ENCODE results near the gene FSTL5.

FSTL5 gene

DNA sequence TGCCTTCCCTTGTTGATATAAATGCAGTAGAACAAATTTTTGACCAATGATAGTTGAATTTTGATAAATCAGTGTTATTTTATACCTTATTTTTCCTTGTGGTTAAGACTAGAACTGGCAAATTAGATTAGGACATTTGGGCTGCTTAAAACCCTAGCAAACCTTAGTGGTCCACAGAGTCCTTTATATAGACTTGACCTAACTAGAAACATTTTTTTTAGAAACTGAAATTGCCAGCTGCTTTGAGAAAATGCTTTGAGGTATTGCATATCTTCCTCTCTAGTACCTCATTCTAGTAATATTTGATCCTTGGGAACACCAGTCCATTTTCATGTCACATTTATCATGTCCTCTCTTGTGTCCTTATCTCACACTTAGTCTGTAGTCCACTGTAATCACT, 580.3 kb downstream of the FSTL5 start:
- H3K4me1 ChIP-seq (ENCODE audit: control insufficient read depth, insufficient read depth, low read length), result no peaks in the 10 kb centered on the region
- H3K36me3 ChIP-seq (ENCODE audit: control insufficient read depth in 2 of 2, insufficient read depth in 2 of 2, low read length in 2 of 2), result no peaks in the 10 kb centered on the region
- H3K27ac ChIP-seq (ENCODE audit: low read length), result no peak overlapping the region
- no peak overlapping the region for H3K4me3 ChIP-seq (ENCODE audit: low read length in 2 of 2)
- no peaks in the 10 kb centered on the region for H3K27me3 ChIP-seq (ENCODE audit: control insufficient read depth in 1 of 2, insufficient read depth in 2 of 2, low read length in 2 of 2)
- H3K9me3 ChIP-seq (ENCODE audit: control insufficient read depth in 2 of 2, low read length in 2 of 2), result no peaks in the 10 kb centered on the region
- no peak overlapping the region for H3K9ac ChIP-seq (ENCODE audit: low read length in 2 of 2)

DNA sequence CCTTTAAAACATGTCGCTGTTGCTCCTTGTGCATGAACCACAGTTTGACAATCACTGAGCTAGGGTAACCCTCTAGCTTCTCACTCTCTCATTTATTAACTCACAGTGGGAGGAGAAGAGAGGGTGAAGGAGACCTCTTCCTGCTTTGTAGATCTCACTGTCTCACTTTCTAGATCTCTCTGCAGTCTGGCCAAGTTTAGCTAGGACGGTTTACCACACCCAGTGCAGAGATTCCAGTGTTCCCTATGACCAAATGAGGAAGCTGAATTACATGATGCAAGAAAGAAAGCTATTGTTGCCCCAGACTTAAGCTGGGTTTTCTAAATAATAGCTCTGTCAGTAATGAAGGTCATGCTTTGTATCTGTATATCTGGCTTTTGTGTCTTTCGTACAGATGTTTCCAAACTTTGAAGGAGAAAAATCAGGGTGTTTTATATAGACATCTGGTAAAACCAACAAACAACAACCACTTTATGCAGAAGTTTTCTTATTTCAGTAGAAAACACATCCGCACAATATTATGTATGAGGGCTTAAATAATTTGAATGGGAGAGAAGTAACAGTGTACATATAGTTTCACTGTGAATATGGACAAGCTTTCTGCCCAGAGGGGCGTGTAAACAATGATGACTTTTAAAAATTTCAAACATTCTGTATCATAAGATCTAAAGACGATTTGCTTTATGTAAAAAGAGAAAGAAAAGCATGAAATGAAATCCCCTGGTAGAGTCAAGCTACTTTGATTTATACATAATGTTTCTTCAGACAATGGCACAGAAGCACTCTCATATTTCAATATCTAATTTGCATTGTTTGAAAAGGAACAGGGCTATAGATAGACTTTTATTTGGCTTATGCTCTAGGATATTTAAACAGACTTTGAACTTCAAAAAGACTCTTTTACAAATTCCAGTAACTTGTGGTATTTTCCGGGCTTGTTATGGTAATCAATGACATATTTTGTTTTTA, 582.3 kb downstream of the FSTL5 start:
- no peak overlapping the region for H3K27ac ChIP-seq (ENCODE audit: low read length)
- H3K9me3 ChIP-seq (ENCODE audit: control insufficient read depth in 2 of 2, low read length in 2 of 2), result no peaks in the 10 kb centered on the region

GRCh38 chr4:161577579-161578301, 586.1 kb downstream of the FSTL5 start:
- H3K36me3 ChIP-seq (ENCODE audit: control insufficient read depth in 2 of 2, insufficient read depth in 2 of 2, low read length in 2 of 2), result no peaks in the 10 kb centered on the region
- no peak overlapping the region for H3K27ac ChIP-seq (ENCODE audit: low read length)
- no peak overlapping the region for H3K9ac ChIP-seq (ENCODE audit: low read length in 2 of 2)
- H3K9me3 ChIP-seq (ENCODE audit: control insufficient read depth in 2 of 2, low read length in 2 of 2), result no peaks in the 10 kb centered on the region
- no peak overlapping the region for H3K4me3 ChIP-seq (ENCODE audit: low read length in 2 of 2)
- no peaks in the 10 kb centered on the region for H3K27me3 ChIP-seq (ENCODE audit: control insufficient read depth in 1 of 2, insufficient read depth in 2 of 2, low read length in 2 of 2)
- no peaks in the 10 kb centered on the region for H3K4me1 ChIP-seq (ENCODE audit: control insufficient read depth, insufficient read depth, low read length)

More for the DNA sequence above, 582.3 kb downstream of the FSTL5 start:
- H3K4me3 ChIP-seq (ENCODE audit: low read length in 2 of 2), result peak overlapping the region in 1 of 2 donors; percentile 27
- H3K4me1 ChIP-seq (ENCODE audit: control insufficient read depth, insufficient read depth, low read length), result no peaks in the 10 kb centered on the region
- H3K9ac ChIP-seq (ENCODE audit: low read length in 2 of 2), result no peak overlapping the region
- no peaks in the 10 kb centered on the region for H3K36me3 ChIP-seq (ENCODE audit: control insufficient read depth in 2 of 2, insufficient read depth in 2 of 2, low read length in 2 of 2)
- H3K27me3 ChIP-seq (ENCODE audit: control insufficient read depth in 1 of 2, insufficient read depth in 2 of 2, low read length in 2 of 2), result no peaks in the 10 kb centered on the region

DNA sequence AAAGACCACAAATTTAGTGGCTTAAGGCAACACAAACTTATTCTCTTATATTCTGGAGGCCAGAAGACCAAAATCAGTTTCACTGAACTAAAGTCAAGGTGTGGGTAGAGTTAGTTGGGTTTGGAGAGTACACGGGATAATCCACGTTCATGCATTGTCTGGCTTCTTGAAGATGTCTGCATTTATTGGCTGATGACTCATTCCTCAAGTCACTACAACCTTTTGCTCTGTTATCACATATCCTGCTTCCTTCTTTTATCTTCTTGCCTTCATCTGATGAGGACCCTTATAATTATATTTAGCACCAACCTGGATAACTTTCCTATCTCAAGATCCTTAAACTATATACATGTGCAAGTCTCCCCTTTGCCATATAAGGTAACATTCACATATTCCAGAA, 590.0 kb downstream of the FSTL5 start:
- no peaks in the 10 kb centered on the region for H3K27me3 ChIP-seq (ENCODE audit: control insufficient read depth in 1 of 2, insufficient read depth in 2 of 2, low read length in 2 of 2)
- H3K4me1 ChIP-seq (ENCODE audit: control insufficient read depth, insufficient read depth, low read length), result no peaks in the 10 kb centered on the region
- H3K9me3 ChIP-seq (ENCODE audit: control insufficient read depth in 2 of 2, low read length in 2 of 2), result no peaks in the 10 kb centered on the region
- H3K9ac ChIP-seq (ENCODE audit: low read length in 2 of 2), result no peak overlapping the region
- H3K36me3 ChIP-seq (ENCODE audit: control insufficient read depth in 2 of 2, insufficient read depth in 2 of 2, low read length in 2 of 2), result no peaks in the 10 kb centered on the region
- no peak overlapping the region for H3K27ac ChIP-seq (ENCODE audit: low read length)
- no peak overlapping the region for H3K4me3 ChIP-seq (ENCODE audit: low read length in 2 of 2)

DNA sequence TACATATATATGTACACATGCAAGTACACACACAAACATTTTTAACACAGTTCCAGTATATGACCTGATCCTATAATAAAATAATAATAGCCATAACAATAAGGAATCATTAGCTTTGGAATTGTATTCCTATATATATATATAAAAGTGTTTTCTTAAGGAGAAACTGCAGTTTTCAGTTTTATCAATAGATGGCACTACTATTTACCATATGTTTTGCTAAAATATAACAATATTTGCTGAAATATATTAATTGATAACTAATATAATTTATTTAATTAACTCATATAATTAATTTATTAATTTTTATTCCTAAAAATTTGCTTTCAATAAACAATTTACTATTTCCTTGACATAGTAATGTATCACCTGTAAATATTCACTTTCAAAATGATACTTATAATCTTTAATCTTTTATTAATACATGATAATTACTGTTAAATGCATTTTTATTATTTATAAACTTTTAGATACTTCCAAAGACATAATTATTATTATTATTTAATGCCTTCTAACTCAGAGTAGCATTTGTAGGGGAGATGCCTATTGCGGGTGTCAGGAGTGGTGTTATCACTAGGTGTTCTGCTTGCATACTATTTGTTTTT, 599.5 kb downstream of the FSTL5 start:
- no peaks in the 10 kb centered on the region for H3K27me3 ChIP-seq (ENCODE audit: control insufficient read depth in 1 of 2, insufficient read depth in 2 of 2, low read length in 2 of 2)
- H3K27ac ChIP-seq (ENCODE audit: low read length), result no peak overlapping the region
- no peaks in the 10 kb centered on the region for H3K36me3 ChIP-seq (ENCODE audit: control insufficient read depth in 2 of 2, insufficient read depth in 2 of 2, low read length in 2 of 2)
- no peaks in the 10 kb centered on the region for H3K4me1 ChIP-seq (ENCODE audit: control insufficient read depth, insufficient read depth, low read length)
- peaks cover 0 to 3% of the 10 kb centered on the region in 2 donors for H3K9me3 ChIP-seq (ENCODE audit: control insufficient read depth in 2 of 2, low read length in 2 of 2)
- H3K9ac ChIP-seq (ENCODE audit: low read length in 2 of 2), result no peak overlapping the region
- H3K4me3 ChIP-seq (ENCODE audit: low read length in 2 of 2), result no peak overlapping the region

GRCh38 chr4:161555689-161556660, 607.8 kb downstream of the FSTL5 start:
- Histone ChIP-seq H3K9ac (ENCODE audit: low read length in 2 of 2) (no peak overlapping the region), H3K4me3 (ENCODE audit: low read length in 2 of 2) (no peak overlapping the region), H3K27ac (ENCODE audit: low read length) (no peak overlapping the region), H3K4me1 (ENCODE audit: control insufficient read depth, insufficient read depth, low read length) (no peaks in the 10 kb centered on the region), H3K36me3 (ENCODE audit: control insufficient read depth in 2 of 2, insufficient read depth in 2 of 2, low read length in 2 of 2) (no peaks in the 10 kb centered on the region), H3K27me3 (ENCODE audit: control insufficient read depth in 1 of 2, insufficient read depth in 2 of 2, low read length in 2 of 2) (no peaks in the 10 kb centered on the region), H3K9me3 (ENCODE audit: control insufficient read depth in 2 of 2, low read length in 2 of 2) (no peaks in the 10 kb centered on the region)

- Histone ChIP-seq H3K27ac (ENCODE audit: low read length) (no peak overlapping the region), H3K4me1 (ENCODE audit: control insufficient read depth, insufficient read depth, low read length) (no peaks in the 10 kb centered on the region), H3K9ac (ENCODE audit: low read length in 2 of 2) (no peak overlapping the region), H3K9me3 (ENCODE audit: control insufficient read depth in 2 of 2, low read length in 2 of 2) (no peaks in the 10 kb centered on the region), H3K36me3 (ENCODE audit: control insufficient read depth in 2 of 2, insufficient read depth in 2 of 2, low read length in 2 of 2) (no peaks in the 10 kb centered on the region), H3K4me3 (ENCODE audit: low read length in 2 of 2) (no peak overlapping the region), H3K27me3 (ENCODE audit: control insufficient read depth in 1 of 2, insufficient read depth in 2 of 2, low read length in 2 of 2) (no peaks in the 10 kb centered on the region)
Measured at GRCh38 chr4:161554372-161554990, 609.3 kb downstream of the FSTL5 start.

DNA sequence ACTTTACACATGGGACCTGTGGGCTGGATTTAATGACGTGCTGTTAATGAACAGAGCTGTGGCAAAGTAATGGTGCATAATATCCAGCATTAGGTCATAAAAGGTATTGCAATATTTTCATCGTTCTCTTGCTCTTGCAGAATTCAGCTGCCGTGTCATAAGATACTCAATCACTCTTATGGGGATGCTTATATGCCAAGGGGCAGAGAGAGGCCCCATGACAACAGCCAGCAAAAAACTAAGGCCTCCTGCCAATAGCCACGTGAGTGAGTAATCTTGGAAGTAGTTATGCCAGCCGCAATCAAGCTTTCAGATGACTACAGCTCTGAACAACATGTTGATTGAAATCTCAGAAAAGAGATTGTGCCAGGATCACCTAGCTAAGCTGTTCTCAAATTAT, 616.9 kb downstream of the FSTL5 start:
- Histone ChIP-seq H3K27me3 (ENCODE audit: control insufficient read depth in 1 of 2, insufficient read depth in 2 of 2, low read length in 2 of 2) (no peaks in the 10 kb centered on the region), H3K27ac (ENCODE audit: low read length) (no peak overlapping the region), H3K4me3 (ENCODE audit: low read length in 2 of 2) (no peak overlapping the region), H3K4me1 (ENCODE audit: control insufficient read depth, insufficient read depth, low read length) (no peaks in the 10 kb centered on the region), H3K9me3 (ENCODE audit: control insufficient read depth in 2 of 2, low read length in 2 of 2) (no peaks in the 10 kb centered on the region), H3K9ac (ENCODE audit: low read length in 2 of 2) (no peak overlapping the region), H3K36me3 (ENCODE audit: control insufficient read depth in 2 of 2, insufficient read depth in 2 of 2, low read length in 2 of 2) (no peaks in the 10 kb centered on the region)

DNA sequence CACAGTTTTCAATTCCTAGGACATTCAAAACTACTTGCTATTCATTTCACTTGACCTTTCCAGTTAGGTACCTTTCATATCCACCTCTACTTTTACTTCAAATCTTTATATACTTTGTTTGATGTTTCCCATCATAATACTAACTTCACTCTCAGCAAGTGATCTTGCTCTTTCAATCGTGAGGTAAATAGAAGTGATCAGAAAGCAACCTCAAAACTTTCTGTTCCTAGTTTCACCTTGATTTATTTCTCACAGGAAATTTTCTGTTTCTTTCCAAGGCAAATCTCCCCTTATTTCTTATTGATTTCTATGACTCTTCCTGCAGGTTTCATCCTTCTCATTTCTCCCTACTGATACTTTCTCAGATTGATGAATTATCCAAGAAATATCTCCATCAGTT, 623.5 kb downstream of the FSTL5 start:
- H3K4me3 ChIP-seq (ENCODE audit: low read length in 2 of 2), result no peak overlapping the region
- no peaks in the 10 kb centered on the region for H3K4me1 ChIP-seq (ENCODE audit: control insufficient read depth, insufficient read depth, low read length)
- no peaks in the 10 kb centered on the region for H3K36me3 ChIP-seq (ENCODE audit: control insufficient read depth in 2 of 2, insufficient read depth in 2 of 2, low read length in 2 of 2)
- H3K27me3 ChIP-seq (ENCODE audit: control insufficient read depth in 1 of 2, insufficient read depth in 2 of 2, low read length in 2 of 2), result no peaks in the 10 kb centered on the region
- H3K27ac ChIP-seq (ENCODE audit: low read length), result no peak overlapping the region
- no peak overlapping the region for H3K9ac ChIP-seq (ENCODE audit: low read length in 2 of 2)
- no peaks in the 10 kb centered on the region for H3K9me3 ChIP-seq (ENCODE audit: control insufficient read depth in 2 of 2, low read length in 2 of 2)
